ENCODE results near the gene MIEN1.
A peak's percentile ranks its signal among the peaks of the same experiment; 100 is the strongest.

Gene MIEN1

DNA sequence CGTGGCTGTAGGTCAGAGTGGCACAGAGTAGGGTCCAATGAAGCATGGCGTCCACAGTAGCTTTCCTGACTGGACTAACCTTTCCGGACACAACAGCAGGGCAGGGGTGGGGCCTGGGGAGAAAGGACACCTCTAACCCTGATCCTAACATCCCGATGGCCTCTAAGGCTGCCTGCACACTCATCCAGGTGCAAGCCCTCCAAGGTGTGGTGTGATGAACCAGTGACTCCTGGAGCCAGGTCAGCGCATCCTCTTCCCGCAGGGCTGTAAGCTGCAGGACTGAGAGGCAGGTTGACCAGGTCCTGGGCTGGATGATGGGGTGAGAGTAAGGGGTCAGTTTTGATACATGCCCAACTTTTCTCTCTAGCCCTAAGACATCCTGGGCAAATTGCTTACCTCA is 33.6 kb downstream of the MIEN1 start:
- no peak for DNase-seq

DNA sequence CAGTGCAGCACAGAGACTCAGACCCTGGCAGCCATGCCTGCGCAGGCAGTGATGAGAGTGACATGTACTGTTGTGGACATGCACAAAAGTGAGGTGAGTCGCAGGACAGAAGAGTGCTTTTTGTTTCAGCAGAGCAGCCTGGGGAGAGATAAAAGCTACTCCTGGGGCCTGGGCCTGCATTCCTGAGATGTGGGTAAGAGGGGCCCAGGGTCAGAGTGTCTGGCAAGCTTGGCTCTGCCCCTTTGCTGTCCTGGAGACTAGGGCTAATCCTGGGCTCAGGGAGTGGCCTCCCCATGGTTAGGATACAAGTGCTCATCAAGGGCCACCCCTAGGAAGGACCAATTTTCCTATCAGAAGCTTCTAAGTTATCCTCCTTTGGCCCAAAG is 35.2 kb downstream of the MIEN1 start:
- no peak for DNase-seq

DNA sequence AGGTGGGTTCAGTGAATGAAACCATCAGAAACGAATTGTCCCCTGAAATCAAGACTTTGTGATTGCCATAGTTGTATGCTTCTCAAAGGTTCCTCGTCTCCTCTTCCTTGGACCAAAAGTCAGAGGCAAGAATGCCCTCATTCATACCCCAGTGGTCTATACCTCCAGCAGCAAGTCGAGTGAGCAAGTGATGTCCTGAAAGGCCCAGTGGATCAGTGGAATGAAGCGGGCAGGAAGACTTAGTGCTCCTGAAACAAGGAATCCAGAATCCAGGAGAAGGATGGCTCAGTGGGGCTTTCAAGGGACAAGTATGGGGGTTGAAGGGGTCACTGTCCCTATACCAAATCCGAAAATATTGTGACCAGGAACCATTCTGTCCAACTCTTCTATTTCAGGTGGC is 35.7 kb downstream of the MIEN1 start:
- DNase-seq, result no peak

DNA sequence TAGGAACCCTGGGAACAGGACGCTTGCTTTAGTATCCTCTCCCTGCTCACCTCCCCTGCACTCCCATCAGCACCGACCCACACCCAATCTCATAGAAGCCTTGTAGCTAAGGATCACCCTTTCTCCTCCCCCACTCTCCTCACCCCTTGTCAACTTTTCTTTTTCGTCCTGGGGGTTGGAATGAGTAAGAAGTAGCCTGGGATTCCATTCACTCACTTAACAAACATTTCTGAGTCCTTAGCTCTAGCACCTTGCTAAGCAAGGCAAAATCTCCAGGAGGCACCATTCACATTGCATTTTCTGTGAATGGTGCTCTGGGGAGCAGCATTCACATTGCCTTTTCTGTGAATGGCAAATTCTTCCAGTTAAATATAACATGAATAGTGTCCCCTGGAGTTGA is 41.4 kb downstream of the MIEN1 start:
- no peak for DNase-seq

DNA sequence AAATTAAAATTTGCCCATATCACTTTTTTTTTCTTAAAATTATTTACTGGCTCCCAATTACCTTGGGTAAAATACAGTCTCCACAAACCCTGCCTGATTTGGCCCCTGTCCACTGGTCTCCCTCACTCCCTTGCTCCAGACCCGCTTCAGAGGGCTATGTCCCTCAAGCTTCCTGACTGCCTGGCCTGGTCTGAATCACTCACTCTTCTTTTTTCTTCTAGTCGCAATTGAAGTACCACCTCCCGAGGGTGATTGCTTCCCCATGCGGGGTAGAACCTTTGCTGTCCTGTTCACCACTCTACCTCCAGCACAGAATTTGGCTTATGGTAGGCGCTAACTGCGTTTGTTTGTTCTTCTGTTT is 41.9 kb downstream of the MIEN1 start:
- no peak for DNase-seq

DNA sequence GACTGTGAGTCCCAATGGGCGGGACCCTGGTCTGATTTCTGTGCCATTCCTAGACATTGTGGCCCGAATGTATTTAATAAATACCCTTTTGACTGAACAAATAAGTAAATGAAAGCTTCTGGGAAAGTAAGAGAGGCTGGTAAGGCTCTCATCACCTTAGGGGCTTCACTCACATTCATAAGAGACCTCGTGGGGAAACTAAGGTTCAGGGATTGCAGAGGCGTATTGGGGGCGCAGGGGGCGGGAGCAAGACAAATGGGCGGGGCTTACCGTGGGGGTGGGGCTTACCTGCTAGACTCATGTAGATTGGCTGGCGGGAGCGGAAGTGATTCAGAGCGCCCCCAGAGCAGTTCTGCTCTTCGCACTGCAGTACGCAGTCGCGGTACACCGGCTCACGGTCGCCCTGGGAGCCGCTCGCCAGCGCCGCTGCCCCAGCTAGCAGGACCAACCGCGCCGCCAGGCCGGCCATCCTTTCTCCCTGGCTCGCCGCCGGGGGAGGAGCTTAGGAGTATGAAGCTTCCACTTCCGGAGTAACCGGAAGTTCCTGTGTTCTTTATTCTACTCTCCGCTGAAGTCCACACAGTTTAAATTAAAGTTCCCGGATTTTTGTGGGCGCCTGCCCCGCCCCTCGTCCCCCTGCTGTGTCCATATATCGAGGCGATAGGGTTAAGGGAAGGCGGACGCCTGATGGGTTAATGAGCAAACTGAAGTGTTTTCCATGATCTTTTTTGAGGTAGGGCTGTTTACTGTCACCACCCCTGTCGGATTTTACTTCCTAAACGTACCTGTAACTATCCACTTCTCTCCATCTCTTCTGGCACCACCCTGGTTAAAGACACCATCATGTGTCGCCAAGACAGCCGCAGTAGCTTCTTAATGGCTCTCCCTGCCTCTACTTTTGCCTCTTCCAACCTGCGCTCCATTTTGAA is 42.5 kb downstream of the MIEN1 start, which contains the start of gene PGAP3:
PGAP3 (minus strand) TSS at position 512 of the 929 bp plus-strand sequence; CDS start at position 469, 43 bp downstream.
- DNase-seq, result peak; percentile 95

DNA sequence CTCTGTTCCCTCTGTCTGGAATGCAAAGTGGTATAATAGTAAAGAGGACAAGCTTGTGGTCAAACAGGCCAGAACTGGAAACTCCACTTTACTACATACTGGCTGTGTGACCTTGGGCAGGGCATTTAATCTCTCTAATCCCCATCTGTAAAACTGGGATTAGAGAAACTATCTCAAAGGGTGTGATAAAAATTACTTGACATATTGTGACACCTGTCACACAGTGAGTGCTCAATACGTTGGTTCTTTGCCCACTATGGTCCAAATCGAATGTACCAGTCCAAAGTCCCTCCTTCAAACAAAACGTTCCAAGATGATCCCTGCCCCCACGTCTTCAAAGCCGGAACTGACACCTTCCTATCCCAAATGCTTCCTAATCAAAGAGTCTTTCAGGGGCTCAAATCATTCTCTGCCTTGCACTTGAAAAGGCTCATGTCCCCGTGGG is 43.2 kb downstream of the MIEN1 start:
- DNase-seq, result no peak

DNA sequence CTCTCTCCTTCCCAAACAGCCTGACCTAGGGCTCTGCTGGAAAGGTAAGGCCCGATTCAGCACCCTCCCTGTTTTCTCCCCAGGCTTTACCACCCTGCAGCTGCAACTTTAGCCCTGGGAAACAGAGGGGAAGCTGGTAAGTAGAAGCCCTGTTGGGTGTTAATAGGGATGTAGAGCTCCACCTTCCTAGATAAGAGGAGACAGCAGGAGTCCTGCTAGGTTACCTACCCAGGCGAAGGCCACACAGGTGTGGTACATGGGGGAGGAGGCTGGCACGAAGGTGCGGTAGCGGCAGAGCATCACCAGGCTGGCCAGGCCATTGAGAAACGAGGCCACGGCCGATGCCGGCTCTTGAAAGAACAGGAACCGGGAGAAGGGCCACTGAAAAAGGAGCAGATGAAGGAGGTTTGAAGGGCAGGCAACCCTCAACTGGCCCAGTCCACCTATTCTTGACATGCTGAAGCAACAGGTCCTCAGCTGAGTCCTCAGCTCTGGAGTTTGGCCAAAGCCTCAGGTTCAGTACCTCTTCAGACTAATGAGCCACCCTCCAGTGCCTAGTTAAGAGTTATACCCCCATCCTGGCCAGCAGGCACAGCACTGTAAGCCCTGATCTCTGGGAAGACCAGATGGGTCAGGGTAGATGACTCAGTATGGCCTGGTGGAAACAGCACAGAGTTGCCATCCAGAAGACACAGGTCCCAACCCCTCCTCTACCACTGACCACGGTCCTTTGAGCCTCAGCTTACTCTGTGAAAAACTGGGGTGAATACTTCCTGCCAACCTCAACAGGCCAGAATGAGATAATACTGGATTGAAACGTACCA is 45.8 kb downstream of the MIEN1 start:
- no peak for DNase-seq

DNA sequence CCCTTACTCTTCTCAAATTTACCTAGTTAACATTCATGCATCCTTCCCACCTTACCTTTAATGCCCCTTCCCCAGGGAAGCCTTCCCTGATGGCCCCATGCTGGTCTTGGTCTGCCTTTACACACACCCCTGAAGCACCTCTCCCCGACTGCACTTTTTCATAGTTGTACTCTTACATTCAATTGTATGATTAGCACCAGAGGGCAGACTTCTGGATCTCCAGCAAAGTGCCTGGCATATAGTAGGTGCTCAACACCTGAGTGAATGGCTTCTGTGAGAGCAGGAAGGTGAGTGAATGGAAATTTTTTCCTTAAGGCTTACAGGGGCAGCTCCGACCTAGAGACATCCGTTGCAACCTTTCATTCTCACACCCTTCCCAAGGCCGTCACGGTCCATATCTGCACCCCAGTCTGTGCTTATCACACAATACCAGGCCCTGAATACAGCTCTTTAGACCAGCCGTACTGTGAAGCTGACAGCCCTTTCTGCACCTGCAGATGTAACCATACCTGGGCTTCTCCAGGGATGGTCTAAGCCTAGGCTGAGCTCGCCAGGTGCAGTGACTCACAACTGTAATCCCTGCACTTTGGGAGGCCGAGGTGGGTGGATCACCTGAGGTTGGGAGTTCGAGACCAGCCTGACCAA is 46.9 kb downstream of the MIEN1 start:
- DNase-seq, result no peak

DNA sequence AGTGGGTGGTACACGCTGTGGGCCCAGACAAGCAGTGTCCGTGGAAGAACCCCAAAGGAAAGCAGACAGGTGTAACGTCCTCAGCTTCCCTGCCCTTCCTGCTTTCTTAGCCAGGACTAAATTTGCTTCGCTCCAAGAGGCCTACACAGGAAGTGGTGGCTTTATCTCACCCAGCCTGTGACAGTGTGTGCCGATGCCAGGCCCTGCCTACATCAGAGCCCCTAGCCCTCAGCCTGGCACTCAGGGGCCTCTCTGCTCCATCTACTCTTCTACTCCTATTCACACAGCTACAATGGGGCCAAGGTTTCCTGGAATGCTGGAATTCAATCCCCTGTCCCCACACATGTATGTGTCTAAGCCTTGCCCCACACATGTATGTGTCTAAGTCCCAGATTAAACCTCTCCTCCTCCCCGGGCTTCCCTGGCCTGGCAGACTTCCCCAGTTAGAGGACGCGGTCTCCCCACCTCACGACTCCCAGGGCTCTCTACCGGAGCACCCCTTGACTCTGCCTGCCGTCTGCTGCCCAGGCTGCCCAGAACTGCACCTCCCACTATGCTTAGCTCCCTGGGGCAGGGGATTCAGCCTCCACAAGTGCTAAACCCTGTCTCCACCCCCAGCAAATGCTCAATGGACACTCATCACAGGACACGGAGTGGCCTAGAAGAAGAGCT is 50.7 kb downstream of the MIEN1 start:
- DNase-seq, result no peak
